Measurements from ENCODE around the gene ANKRD60. TPM values are rescaled to one million over a fixed set of nuclear protein-coding genes. Genes with fewer than 3 reads are reported as not detected.

Gene ANKRD60
- polyA plus RNA-seq, 4 donors, result not detected

GRCh38 chr20:58251348-58251978, 23.0 kb upstream of the ANKRD60 start:
- 86 to 93% (median 87%) methylated on average over 8 of the region's 8 CpGs for WGBS, 3 donors

GRCh38 chr20:58246346-58246745, 17.9 kb upstream of the ANKRD60 start:
- FAIRE-seq (no peak), DNase-seq (peak in 1 of 2 donors; percentile 26)
- no peaks in the 10 kb centered on the region for H3K4me1 ChIP-seq (ENCODE audit: control insufficient read depth in 3 of 3, insufficient read depth in 2 of 3, low read depth in 1 of 3, low read length in 2 of 3)
- H3K27me3 ChIP-seq (ENCODE audit: control insufficient read depth in 3 of 3, insufficient read depth in 3 of 3, low read length in 3 of 3), result no peaks in the 10 kb centered on the region
- 72 to 91% (median 88%) methylated on average over 9 of the region's 9 CpGs for WGBS, 3 donors
- H3K9me3 ChIP-seq (ENCODE audit: control insufficient read depth in 2 of 2, insufficient read depth in 1 of 2, low read depth in 1 of 2, low read length in 1 of 2), result no peaks in the 10 kb centered on the region
- H3K36me3 ChIP-seq (ENCODE audit: control insufficient read depth in 3 of 3, insufficient read depth in 2 of 3, low read depth in 1 of 3, low read length in 3 of 3), result peaks cover 12 to 46% (median 19%) of the 10 kb centered on the region in 3 donors
- H3K4me3 ChIP-seq (ENCODE audit: low read depth in 1 of 3, low read length in 3 of 3), result no peak overlapping the region
- H3K27ac ChIP-seq (ENCODE audit: low read depth in 1 of 3, low read length in 2 of 3), result no peak overlapping the region

More at GRCh38 chr20:58251348-58251978, 23.0 kb upstream of the ANKRD60 start:
- Histone ChIP-seq H3K4me3 (ENCODE audit: low read depth in 1 of 3, low read length in 3 of 3) (no peak overlapping the region), H3K27ac (ENCODE audit: low read depth in 1 of 3, low read length in 2 of 3) (no peak overlapping the region), H3K36me3 (ENCODE audit: control insufficient read depth in 3 of 3, insufficient read depth in 2 of 3, low read depth in 1 of 3, low read length in 3 of 3) (peaks cover 6 to 18% (median 12%) of the 10 kb centered on the region in 3 donors), H3K4me1 (ENCODE audit: control insufficient read depth in 3 of 3, insufficient read depth in 2 of 3, low read depth in 1 of 3, low read length in 2 of 3) (no peaks in the 10 kb centered on the region), H3K27me3 (ENCODE audit: control insufficient read depth in 3 of 3, insufficient read depth in 3 of 3, low read length in 3 of 3) (no peaks in the 10 kb centered on the region), H3K9me3 (ENCODE audit: control insufficient read depth in 2 of 2, insufficient read depth in 1 of 2, low read depth in 1 of 2, low read length in 1 of 2) (peaks cover 0 to 2% of the 10 kb centered on the region in 2 donors)
- DNase-seq (no peak), FAIRE-seq (no peak)

- no peak overlapping the region for H3K4me3 ChIP-seq (ENCODE audit: low read depth in 1 of 3, low read length in 3 of 3)
- 95 to 97% (median 95%) methylated on average over 8 of the region's 8 CpGs for WGBS, 3 donors
- no peaks in the 10 kb centered on the region for H3K27me3 ChIP-seq (ENCODE audit: control insufficient read depth in 3 of 3, insufficient read depth in 3 of 3, low read length in 3 of 3)
- no peaks in the 10 kb centered on the region for H3K4me1 ChIP-seq (ENCODE audit: control insufficient read depth in 3 of 3, insufficient read depth in 2 of 3, low read depth in 1 of 3, low read length in 2 of 3)
- peaks cover 12 to 46% (median 19%) of the 10 kb centered on the region in 3 donors for H3K36me3 ChIP-seq (ENCODE audit: control insufficient read depth in 3 of 3, insufficient read depth in 2 of 3, low read depth in 1 of 3, low read length in 3 of 3)
- H3K9me3 ChIP-seq (ENCODE audit: control insufficient read depth in 2 of 2, insufficient read depth in 1 of 2, low read depth in 1 of 2, low read length in 1 of 2), result no peaks in the 10 kb centered on the region
- FAIRE-seq, result no peak
- no peak for DNase-seq
- H3K27ac ChIP-seq (ENCODE audit: low read depth in 1 of 3, low read length in 2 of 3), result no peak overlapping the region
These were observed 17.5 kb upstream of the ANKRD60 start for GRCh38 chr20:58245931-58246330.

GRCh38 chr20:58245181-58245891, 16.9 kb upstream of the ANKRD60 start:
- DNase-seq (no peak), FAIRE-seq (no peak)
- H3K4me1 ChIP-seq (ENCODE audit: control insufficient read depth in 3 of 3, insufficient read depth in 2 of 3, low read depth in 1 of 3, low read length in 2 of 3), result no peaks in the 10 kb centered on the region
- H3K4me3 ChIP-seq (ENCODE audit: low read depth in 1 of 3, low read length in 3 of 3), result no peak overlapping the region
- H3K27me3 ChIP-seq (ENCODE audit: control insufficient read depth in 3 of 3, insufficient read depth in 3 of 3, low read length in 3 of 3), result no peaks in the 10 kb centered on the region
- no peak overlapping the region for H3K27ac ChIP-seq (ENCODE audit: low read depth in 1 of 3, low read length in 2 of 3)
- 89 to 94% (median 94%) methylated on average over 10 of the region's 10 CpGs for WGBS, 3 donors
- no peaks in the 10 kb centered on the region for H3K9me3 ChIP-seq (ENCODE audit: control insufficient read depth in 2 of 2, insufficient read depth in 1 of 2, low read depth in 1 of 2, low read length in 1 of 2)
- peaks cover 12 to 45% (median 19%) of the 10 kb centered on the region in 3 donors for H3K36me3 ChIP-seq (ENCODE audit: control insufficient read depth in 3 of 3, insufficient read depth in 2 of 3, low read depth in 1 of 3, low read length in 3 of 3)

- H3K36me3 ChIP-seq (ENCODE audit: control insufficient read depth in 3 of 3, insufficient read depth in 2 of 3, low read depth in 1 of 3, low read length in 3 of 3), result peaks cover 12 to 40% (median 17%) of the 10 kb centered on the region in 3 donors
- no peak overlapping the region for H3K27ac ChIP-seq (ENCODE audit: low read depth in 1 of 3, low read length in 2 of 3)
- H3K9me3 ChIP-seq (ENCODE audit: control insufficient read depth in 2 of 2, insufficient read depth in 1 of 2, low read depth in 1 of 2, low read length in 1 of 2), result no peaks in the 10 kb centered on the region
- WGBS, 3 donors, result 92 to 95% (median 93%) methylated on average over 7 of the region's 7 CpGs
- H3K27me3 ChIP-seq (ENCODE audit: control insufficient read depth in 3 of 3, insufficient read depth in 3 of 3, low read length in 3 of 3), result no peaks in the 10 kb centered on the region
- FAIRE-seq, result no peak
- no peaks in the 10 kb centered on the region for H3K4me1 ChIP-seq (ENCODE audit: control insufficient read depth in 3 of 3, insufficient read depth in 2 of 3, low read depth in 1 of 3, low read length in 2 of 3)
- no peak for DNase-seq
- no peak overlapping the region for H3K4me3 ChIP-seq (ENCODE audit: low read depth in 1 of 3, low read length in 3 of 3)
These were observed 16.1 kb upstream of the ANKRD60 start for GRCh38 chr20:58244517-58245030.

GRCh38 chr20:58243653-58244410, 15.4 kb upstream of the ANKRD60 start:
- FAIRE-seq (no peak), DNase-seq (no peak)
- Histone ChIP-seq H3K36me3 (ENCODE audit: control insufficient read depth in 3 of 3, insufficient read depth in 2 of 3, low read depth in 1 of 3, low read length in 3 of 3) (peaks cover 12 to 41% (median 20%) of the 10 kb centered on the region in 3 donors), H3K27me3 (ENCODE audit: control insufficient read depth in 3 of 3, insufficient read depth in 3 of 3, low read length in 3 of 3) (no peaks in the 10 kb centered on the region), H3K27ac (ENCODE audit: low read depth in 1 of 3, low read length in 2 of 3) (no peak overlapping the region), H3K4me3 (ENCODE audit: low read depth in 1 of 3, low read length in 3 of 3) (no peak overlapping the region), H3K4me1 (ENCODE audit: control insufficient read depth in 3 of 3, insufficient read depth in 2 of 3, low read depth in 1 of 3, low read length in 2 of 3) (no peaks in the 10 kb centered on the region), H3K9me3 (ENCODE audit: control insufficient read depth in 2 of 2, insufficient read depth in 1 of 2, low read depth in 1 of 2, low read length in 1 of 2) (no peaks in the 10 kb centered on the region)
- 86 to 88% (median 87%) methylated on average over 9 of the region's 9 CpGs for WGBS, 3 donors

GRCh38 chr20:58242824-58243223, 14.4 kb upstream of the ANKRD60 start:
- DNase-seq (no peak), FAIRE-seq (no peak)
- H3K4me3 ChIP-seq (ENCODE audit: low read depth in 1 of 3, low read length in 3 of 3), result no peak overlapping the region
- no peaks in the 10 kb centered on the region for H3K4me1 ChIP-seq (ENCODE audit: control insufficient read depth in 3 of 3, insufficient read depth in 2 of 3, low read depth in 1 of 3, low read length in 2 of 3)
- WGBS, 3 donors, result 94 to 97% (median 95%) methylated on average over 5 of the region's 5 CpGs
- no peak overlapping the region for H3K27ac ChIP-seq (ENCODE audit: low read depth in 1 of 3, low read length in 2 of 3)
- peaks cover 9 to 40% (median 21%) of the 10 kb centered on the region in 3 donors for H3K36me3 ChIP-seq (ENCODE audit: control insufficient read depth in 3 of 3, insufficient read depth in 2 of 3, low read depth in 1 of 3, low read length in 3 of 3)
- no peaks in the 10 kb centered on the region for H3K9me3 ChIP-seq (ENCODE audit: control insufficient read depth in 2 of 2, insufficient read depth in 1 of 2, low read depth in 1 of 2, low read length in 1 of 2)
- H3K27me3 ChIP-seq (ENCODE audit: control insufficient read depth in 3 of 3, insufficient read depth in 3 of 3, low read length in 3 of 3), result no peaks in the 10 kb centered on the region

- Histone ChIP-seq H3K36me3 (ENCODE audit: control insufficient read depth in 3 of 3, insufficient read depth in 2 of 3, low read depth in 1 of 3, low read length in 3 of 3) (peaks cover 6 to 35% (median 19%) of the 10 kb centered on the region in 3 donors), H3K4me1 (ENCODE audit: control insufficient read depth in 3 of 3, insufficient read depth in 2 of 3, low read depth in 1 of 3, low read length in 2 of 3) (no peaks in the 10 kb centered on the region), H3K27ac (ENCODE audit: low read depth in 1 of 3, low read length in 2 of 3) (no peak overlapping the region), H3K4me3 (ENCODE audit: low read depth in 1 of 3, low read length in 3 of 3) (no peak overlapping the region), H3K9me3 (ENCODE audit: control insufficient read depth in 2 of 2, insufficient read depth in 1 of 2, low read depth in 1 of 2, low read length in 1 of 2) (no peaks in the 10 kb centered on the region), H3K27me3 (ENCODE audit: control insufficient read depth in 3 of 3, insufficient read depth in 3 of 3, low read length in 3 of 3) (no peaks in the 10 kb centered on the region)
- whole genome bisulfite sequencing, 3 donors, result 84 to 97% (median 94%) methylated on average over 6 of the region's 6 CpGs
- FAIRE-seq (no peak), DNase-seq (no peak)
These were observed 13.5 kb upstream of the ANKRD60 start for GRCh38 chr20:58241766-58242465.
